Keratinocyte (primary cell): Measurements from ENCODE around the gene MAGI2.

Experiments used
- CTCF ChIP-seq, 3 experiments: IDR thresholded peaks in 1 of 3; conservative IDR thresholded peaks in 1 of 3; optimal IDR thresholded peaks in 1 of 3; 2 replicates in 2 of 3; 3 replicates in 1 of 3; pipeline versions ENCODE3 to v1.5.1; 2011; ENCODE audit warnings: low read length in 3 of 3, mild to moderate bottlenecking in 3 of 3, moderate library complexity in 2 of 3, control low read depth in 1 of 3, inconsistent platforms in 1 of 3; ENCODE audit not compliant: insufficient read depth in 2 of 3; ENCODE audit errors: extremely low read depth in 1 of 3
- EZH2 ChIP-seq: IDR thresholded peaks from one replicate; pipeline ENCODE4 v1.6.1; 2012; ENCODE audit warnings: inconsistent platforms, mild to moderate bottlenecking, low read length, moderate library complexity

- TF ChIP-seq CTCF (optimal IDR thresholded peaks at IDR 0.05 in 1 of 3, IDR thresholded peaks at IDR 0.05 in 1 of 3, conservative IDR thresholded peaks at IDR 0.05 in 1 of 3; ENCODE audit: extremely low read depth in 1 of 3, insufficient read depth in 2 of 3, low read length in 3 of 3) (no peak), EZH2 (no peak)
Observed at GRCh38 chr7:77985974-77986339, 1467.5 kb downstream of the MAGI2 start.
